Measurements from ENCODE around the gene CEBPE.
A peak's percentile ranks its signal among the peaks of the same experiment; 100 is the strongest.

GRCh38 chr14:23094666-23095195 is 24.3 kb downstream of the CEBPE start, which contains the start of gene ACIN1:
- TF ChIP-seq, protein P1, sequence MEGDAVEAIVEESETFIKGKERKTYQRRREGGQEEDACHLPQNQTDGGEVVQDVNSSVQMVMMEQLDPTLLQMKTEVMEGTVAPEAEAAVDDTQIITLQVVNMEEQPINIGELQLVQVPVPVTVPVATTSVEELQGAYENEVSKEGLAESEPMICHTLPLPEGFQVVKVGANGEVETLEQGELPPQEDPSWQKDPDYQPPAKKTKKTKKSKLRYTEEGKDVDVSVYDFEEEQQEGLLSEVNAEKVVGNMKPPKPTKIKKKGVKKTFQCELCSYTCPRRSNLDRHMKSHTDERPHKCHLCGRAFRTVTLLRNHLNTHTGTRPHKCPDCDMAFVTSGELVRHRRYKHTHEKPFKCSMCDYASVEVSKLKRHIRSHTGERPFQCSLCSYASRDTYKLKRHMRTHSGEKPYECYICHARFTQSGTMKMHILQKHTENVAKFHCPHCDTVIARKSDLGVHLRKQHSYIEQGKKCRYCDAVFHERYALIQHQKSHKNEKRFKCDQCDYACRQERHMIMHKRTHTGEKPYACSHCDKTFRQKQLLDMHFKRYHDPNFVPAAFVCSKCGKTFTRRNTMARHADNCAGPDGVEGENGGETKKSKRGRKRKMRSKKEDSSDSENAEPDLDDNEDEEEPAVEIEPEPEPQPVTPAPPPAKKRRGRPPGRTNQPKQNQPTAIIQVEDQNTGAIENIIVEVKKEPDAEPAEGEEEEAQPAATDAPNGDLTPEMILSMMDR (IDR thresholded peaks at IDR 0.05; ENCODE audit: low read depth, low read length, missing input control): no peak
- TF ChIP-seq YY1 (IDR thresholded peaks at IDR 0.05) (peak; percentile 99), HNF4G (IDR thresholded peaks at IDR 0.05) (no peak)
